MM.1S (cell line): Measurements from ENCODE around the gene VPS8.

Experiments used
- DNase-seq: peaks from one replicate; pipeline ENCODE4 v3.0.0-alpha.2; 2015
- H2AFZ ChIP-seq: fragments of 300-600 bp; sonication (generic); 2 replicates; pipeline ENCODE4 v1.6.0; 2016; ENCODE audit warnings: antibody characterized with exemption, low read length
- H3F3A ChIP-seq: fragments of 300-600 bp; sonication (generic); 2 replicates; pipeline ENCODE4 v1.6.1; 2016; ENCODE audit warnings: mild to moderate bottlenecking, antibody characterized with exemption, low read length, moderate library complexity, mixed read lengths; ENCODE audit not compliant: insufficient read depth
- H3K27ac ChIP-seq: fragments of 300-600 bp; sonication (generic); 2 replicates; pipeline ENCODE4 v1.5.1; 2016; ENCODE audit warnings: mild to moderate bottlenecking, low read length
- H3K27me3 ChIP-seq: fragments of 300-600 bp; sonication (generic); replicated peaks from 2 replicates; pipeline ENCODE4 v1.6.0; 2016; ENCODE audit warnings: low read length; ENCODE audit not compliant: insufficient read depth
- H3K36me3 ChIP-seq: fragments of 300-600 bp; sonication (generic); replicated peaks from 2 replicates; pipeline ENCODE4 v1.6.1; 2016; ENCODE audit warnings: mild to moderate bottlenecking, low read length, mixed read lengths; ENCODE audit not compliant: insufficient read depth
- H3K4me1 ChIP-seq: fragments of 300-600 bp; sonication (generic); 2 replicates; pipeline ENCODE4 v1.6.1; 2016; ENCODE audit warnings: low read length, mixed read lengths
- H3K4me2 ChIP-seq: fragments of 300-600 bp; sonication (generic); 2 replicates; pipeline ENCODE4 v1.6.0; 2016; ENCODE audit warnings: low read depth, low read length
- H3K4me3 ChIP-seq: fragments of 300-600 bp; sonication (generic); 2 replicates; pipeline ENCODE4 v1.5.1; 2016; ENCODE audit warnings: low read length, mixed read lengths
- H3K79me2 ChIP-seq: fragments of 300-600 bp; sonication (generic); 2 replicates; pipeline ENCODE4 v1.6.1; 2016; ENCODE audit warnings: mixed run types, low read length, mixed read lengths
- H3K9ac ChIP-seq: fragments of 300-600 bp; sonication (generic); 2 replicates; pipeline ENCODE4 v1.6.1; 2016; ENCODE audit warnings: low read length, mixed read lengths
- H3K9me2 ChIP-seq: fragments of 300-600 bp; sonication (generic); replicated peaks from 2 replicates; pipeline ENCODE4 v1.6.1; 2016; ENCODE audit warnings: mild to moderate bottlenecking, low read length, mixed read lengths; ENCODE audit not compliant: insufficient read depth
- H3K9me3 ChIP-seq: fragments of 300-600 bp; sonication (generic); replicated peaks from 2 replicates; pipeline ENCODE4 v1.6.1; 2016; ENCODE audit warnings: mild to moderate bottlenecking, low read length, mixed read lengths; ENCODE audit not compliant: insufficient read depth
- H4K20me1 ChIP-seq: fragments of 300-600 bp; sonication (generic); 2 replicates; pipeline ENCODE4 v1.6.1; 2016; ENCODE audit warnings: mild to moderate bottlenecking, low read length, moderate library complexity, mixed read lengths; ENCODE audit not compliant: insufficient read depth
- CTCF ChIP-seq: fragments of 300-600 bp; sonication (generic); IDR thresholded peaks from 2 replicates; pipeline ENCODE4 v1.5.1; 2016; ENCODE audit warnings: antibody characterized with exemption, low read length, mixed read lengths
- EZH2 ChIP-seq: fragments of 300-600 bp; sonication (generic); optimal IDR thresholded peaks from 2 replicates; pipeline ENCODE3; 2017; ENCODE audit warnings: low read depth, mild to moderate bottlenecking, antibody characterized with exemption, low read length, mixed read lengths
- EZH2phosphoT487 ChIP-seq: fragments of 300-600 bp; sonication (generic); IDR thresholded peaks from 2 replicates; pipeline ENCODE4 v1.6.1; 2018; ENCODE audit warnings: antibody characterized with exemption, low read length

VPS8 gene

DNA sequence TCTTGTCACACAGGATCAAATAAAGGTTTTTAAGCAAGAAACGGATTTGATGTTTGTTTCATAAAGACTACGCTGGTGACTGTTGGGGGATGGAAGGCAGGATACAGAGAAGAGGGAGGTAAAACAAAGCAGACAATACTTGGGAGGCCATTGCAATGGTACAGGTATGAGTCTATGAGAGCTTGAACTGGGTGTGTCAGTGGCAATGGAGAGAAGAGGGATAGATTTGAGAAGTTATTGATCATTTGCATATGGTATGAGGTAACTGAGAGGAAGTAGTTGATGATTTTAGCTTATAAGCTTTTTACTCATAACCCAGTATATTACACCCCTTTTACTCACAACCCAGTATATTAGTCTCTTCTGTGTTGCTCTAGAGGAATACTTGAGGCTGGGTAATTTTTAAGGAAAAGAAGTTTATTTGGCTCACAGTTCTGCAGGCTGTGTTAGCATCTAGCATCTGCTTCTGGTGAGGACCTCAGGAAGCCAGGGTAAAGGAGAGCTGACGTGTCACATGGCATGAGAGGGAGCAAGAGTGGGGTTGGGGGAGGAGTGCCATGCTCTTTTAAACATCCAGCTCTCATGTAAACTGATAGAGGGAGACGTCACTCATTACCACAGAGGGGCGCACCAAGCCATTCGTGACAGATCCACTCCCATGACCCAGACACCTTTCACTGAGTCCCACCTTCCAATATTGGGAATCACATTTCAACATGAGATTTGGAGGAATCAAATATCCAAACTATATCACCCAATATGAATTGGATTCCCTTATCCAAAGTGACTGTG is 153.9 kb downstream of the VPS8 start:
- no peak overlapping the region for H3K9ac ChIP-seq
- no peaks in the 10 kb centered on the region for H3K36me3 ChIP-seq
- H3K79me2 ChIP-seq, result no peaks in the 10 kb centered on the region
- H3K4me2 ChIP-seq, result no peak overlapping the region
- no peaks in the 10 kb centered on the region for H3F3A ChIP-seq
- no peaks in the 10 kb centered on the region for H3K4me1 ChIP-seq
- H2AFZ ChIP-seq, result no peak overlapping the region
- no peaks in the 10 kb centered on the region for H3K27me3 ChIP-seq
- no peaks in the 10 kb centered on the region for H3K9me2 ChIP-seq
- no peak overlapping the region for H3K4me3 ChIP-seq
- no peaks in the 10 kb centered on the region for H4K20me1 ChIP-seq
- DNase-seq, result no peak
- TF ChIP-seq EZH2 (no peak), CTCF (no peak), EZH2phosphoT487 (no peak)
- H3K9me3 ChIP-seq, result no peaks in the 10 kb centered on the region
- no peak overlapping the region for H3K27ac ChIP-seq

- H3K27ac ChIP-seq, result no peak overlapping the region
- H2AFZ ChIP-seq, result no peak overlapping the region
- H3K4me1 ChIP-seq, result no peaks in the 10 kb centered on the region
- no peaks in the 10 kb centered on the region for H3K9me3 ChIP-seq
- H3K9me2 ChIP-seq, result no peaks in the 10 kb centered on the region
- H3F3A ChIP-seq, result no peaks in the 10 kb centered on the region
- no peaks in the 10 kb centered on the region for H3K27me3 ChIP-seq
- no peaks in the 10 kb centered on the region for H3K36me3 ChIP-seq
- DNase-seq, result no peak
- no peak for TF ChIP-seq EZH2
- TF ChIP-seq EZH2phosphoT487, result no peak
- no peak for TF ChIP-seq CTCF
- no peak overlapping the region for H3K4me2 ChIP-seq
- no peaks in the 10 kb centered on the region for H3K79me2 ChIP-seq
- no peaks in the 10 kb centered on the region for H4K20me1 ChIP-seq
- no peak overlapping the region for H3K9ac ChIP-seq
- H3K4me3 ChIP-seq, result no peak overlapping the region
Observed at GRCh38 chr3:184968115-184968514, 156.1 kb downstream of the VPS8 start.

- Histone ChIP-seq H3F3A (no peaks in the 10 kb centered on the region), H3K9ac (no peak overlapping the region), H3K4me3 (no peak overlapping the region), H3K79me2 (no peaks in the 10 kb centered on the region), H3K9me3 (no peaks in the 10 kb centered on the region), H4K20me1 (no peaks in the 10 kb centered on the region), H3K27ac (no peak overlapping the region), H3K4me2 (no peak overlapping the region), H3K27me3 (no peaks in the 10 kb centered on the region), H3K9me2 (no peaks in the 10 kb centered on the region), H3K4me1 (no peaks in the 10 kb centered on the region), H3K36me3 (no peaks in the 10 kb centered on the region), H2AFZ (no peak overlapping the region)
- no peak for DNase-seq
- no peak for TF ChIP-seq EZH2phosphoT487
- TF ChIP-seq CTCF, result no peak
- no peak for TF ChIP-seq EZH2
Observed at GRCh38 chr3:184970186-184970585, 158.2 kb downstream of the VPS8 start.
